Fibroblast of mammary gland (primary cell): ENCODE data around the gene BMPR1A.
"Not testable (repeated sequence)": the region's sequence is repeated elsewhere in the genome, so short reads cannot be mapped to it uniquely, and the experiment has no call there.

ENCODE experiments used
- DNase-seq: peaks from one replicate; pipeline ENCODE4 v3.0.0-alpha.2; 2010; ENCODE audit warnings: low read depth
- H3K4me3 ChIP-seq: 2 replicates; pipeline ENCODE4 v1.5.1; 2011; ENCODE audit warnings: low read depth, mild to moderate bottlenecking, low read length, moderate library complexity; ENCODE audit not compliant: control insufficient read depth
- CTCF ChIP-seq: conservative IDR thresholded peaks from 2 replicates; pipeline ENCODE4 v1.5.1; 2011; ENCODE audit warnings: low read depth, low read length, inconsistent platforms; ENCODE audit not compliant: control insufficient read depth, insufficient read depth

BMPR1A gene

GRCh38 chr10:86728056-86728455 is 28.4 kb upstream of the BMPR1A start:
- no peak overlapping the region for H3K4me3 ChIP-seq
- peak; percentile 49 for DNase-seq

GRCh38 chr10:86729677-86730076 is 26.7 kb upstream of the BMPR1A start:
- no peak for TF ChIP-seq CTCF
- no peak overlapping the region for H3K4me3 ChIP-seq
- DNase-seq: no peak

More at GRCh38 chr10:86728056-86728455, 28.4 kb upstream of the BMPR1A start:
- no peak for TF ChIP-seq CTCF

GRCh38 chr10:86730227-86730626 is 26.2 kb upstream of the BMPR1A start:
- DNase-seq: peak; percentile 25
- H3K4me3 ChIP-seq: no peak overlapping the region
- TF ChIP-seq CTCF: no peak

- no peak for DNase-seq
- H3K4me3 ChIP-seq: no peak overlapping the region
- no peak for TF ChIP-seq CTCF
Measured at GRCh38 chr10:86732771-86733170, 23.6 kb upstream of the BMPR1A start.

GRCh38 chr10:86733260-86733671 is 23.2 kb upstream of the BMPR1A start:
- DNase-seq: no peak
- TF ChIP-seq CTCF: no peak

GRCh38 chr10:86734207-86734988 is 22.0 kb upstream of the BMPR1A start:
- no peak for TF ChIP-seq CTCF
- H3K4me3 ChIP-seq: no peak overlapping the region
- DNase-seq: no peak

More at GRCh38 chr10:86733260-86733671, 23.2 kb upstream of the BMPR1A start:
- H3K4me3 ChIP-seq: no peak overlapping the region

- DNase-seq, H3K4me3 ChIP-seq: not testable (repeated sequence)
Measured at GRCh38 chr10:86735278-86735677, 21.1 kb upstream of the BMPR1A start.
